B cell (primary cell): Measurements from ENCODE around the gene CLIC6.

Experiments used
- EZH2 ChIP-seq: IDR thresholded peaks from 2 replicates; pipeline ENCODE4 v1.6.1; 2012; ENCODE audit warnings: borderline replicate concordance, low read depth, mild to moderate bottlenecking, moderate library complexity, low read length; ENCODE audit not compliant: insufficient read depth, poor library complexity, severe bottlenecking
- TF ChIP-seq, protein P1 (sequence below): fragments of 200-600 bp; IDR thresholded peaks from one replicate; pipeline ENCODE4 v1.8.0; 2022; ENCODE audit warnings: antibody characterized with exemption, mild to moderate bottlenecking

DNA sequence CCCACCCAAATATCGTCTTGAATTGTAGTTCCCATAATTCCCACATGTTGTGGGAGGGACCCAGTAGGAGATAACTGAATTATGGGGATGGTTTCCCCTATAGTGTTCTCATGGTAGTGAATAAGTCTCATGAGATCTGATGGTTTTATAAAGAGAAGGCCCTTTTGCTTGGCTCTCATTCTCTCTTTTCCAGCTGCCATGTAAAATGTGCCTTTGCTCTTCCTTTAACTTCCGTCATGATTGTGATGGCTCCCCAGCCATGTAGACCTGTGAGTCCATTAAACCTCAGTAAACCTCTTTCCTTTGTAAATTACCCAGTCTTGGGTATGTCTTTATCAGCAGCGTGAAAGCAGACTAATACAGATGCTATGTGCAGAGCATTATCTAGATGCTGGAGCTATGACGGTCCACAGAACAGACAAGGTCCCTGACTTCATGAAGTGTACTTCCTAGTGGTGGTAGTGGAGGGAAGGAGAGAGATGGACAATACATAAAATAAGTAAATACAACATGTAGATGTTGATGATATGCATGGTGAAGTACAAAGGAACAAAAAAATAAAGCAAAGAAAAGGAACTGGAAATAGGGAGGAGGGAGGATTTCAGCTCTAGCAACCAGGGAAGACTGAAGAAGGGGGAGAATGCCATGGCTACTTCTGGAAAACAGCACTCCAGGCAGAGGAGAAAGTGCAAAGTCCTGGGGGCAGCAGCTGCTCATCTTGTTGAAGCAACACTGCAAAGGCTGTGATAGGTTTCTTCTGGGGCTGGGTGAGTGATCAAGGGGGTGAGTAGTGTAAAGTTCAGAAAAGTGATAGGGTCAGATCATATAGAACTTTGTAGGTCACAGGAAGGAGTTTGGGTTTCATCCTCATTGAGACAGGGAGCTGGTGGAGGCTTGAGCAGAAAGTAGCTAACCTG lies 47.1 kb upstream of the CLIC6 start:
- TF ChIP-seq, protein P1, sequence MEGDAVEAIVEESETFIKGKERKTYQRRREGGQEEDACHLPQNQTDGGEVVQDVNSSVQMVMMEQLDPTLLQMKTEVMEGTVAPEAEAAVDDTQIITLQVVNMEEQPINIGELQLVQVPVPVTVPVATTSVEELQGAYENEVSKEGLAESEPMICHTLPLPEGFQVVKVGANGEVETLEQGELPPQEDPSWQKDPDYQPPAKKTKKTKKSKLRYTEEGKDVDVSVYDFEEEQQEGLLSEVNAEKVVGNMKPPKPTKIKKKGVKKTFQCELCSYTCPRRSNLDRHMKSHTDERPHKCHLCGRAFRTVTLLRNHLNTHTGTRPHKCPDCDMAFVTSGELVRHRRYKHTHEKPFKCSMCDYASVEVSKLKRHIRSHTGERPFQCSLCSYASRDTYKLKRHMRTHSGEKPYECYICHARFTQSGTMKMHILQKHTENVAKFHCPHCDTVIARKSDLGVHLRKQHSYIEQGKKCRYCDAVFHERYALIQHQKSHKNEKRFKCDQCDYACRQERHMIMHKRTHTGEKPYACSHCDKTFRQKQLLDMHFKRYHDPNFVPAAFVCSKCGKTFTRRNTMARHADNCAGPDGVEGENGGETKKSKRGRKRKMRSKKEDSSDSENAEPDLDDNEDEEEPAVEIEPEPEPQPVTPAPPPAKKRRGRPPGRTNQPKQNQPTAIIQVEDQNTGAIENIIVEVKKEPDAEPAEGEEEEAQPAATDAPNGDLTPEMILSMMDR, result no peak
- no peak for TF ChIP-seq EZH2
